A673 (cell line): Measurements from ENCODE around the gene LAMTOR3. TPM values are rescaled to one million over a fixed set of nuclear protein-coding genes. Genes with fewer than 3 reads are reported as not detected.

Source experiments
- BruUV-seq: library from RNA; stranded (reverse); fragments of 400-500 nt; replicated peaks from 2 replicates; lab custom pipeline; 2021; lab: Mats Ljungman, UMichigan
- CTCF ChIA-PET: fragments of 300-600 bp; sonication (Branson Sonifier 250); formaldehyde crosslinking; loops from one replicate; lab custom pipeline; 2022; ENCODE audit warnings: antibody characterized with exemption; lab: Charles Lee
- POLR2A ChIA-PET: fragments of 300-600 bp; sonication (Branson Sonifier 250); formaldehyde crosslinking; loops from one replicate; lab custom pipeline; 2022; ENCODE audit warnings: antibody characterized with exemption; ENCODE audit not compliant: low non-redundant PET; lab: Charles Lee
- DNase-seq: peaks from one replicate; pipeline ENCODE4 v3.0.0-alpha.2; 2015; ENCODE audit warnings: low spot score
- H3K27ac ChIP-seq: fragments of 200-600 bp; sonication (generic); 2 replicates; pipeline ENCODE4 v1.5.1; 2016; ENCODE audit warnings: mixed run types, low read depth, mild to moderate bottlenecking, mixed read lengths, antibody characterized with exemption, low read length; ENCODE audit not compliant: poor library complexity, severe bottlenecking
- H3K27me3 ChIP-seq: fragments of 200-600 bp; sonication (generic); replicated peaks from 2 replicates; pipeline ENCODE4 v1.6.1; 2017; ENCODE audit warnings: mixed run types, low read depth, mild to moderate bottlenecking, mixed read lengths, antibody characterized with exemption, low read length; ENCODE audit not compliant: insufficient read depth, poor library complexity
- H3K36me3 ChIP-seq: fragments of 200-600 bp; sonication (generic); 2 replicates; pipeline ENCODE4 v1.6.1; 2016; ENCODE audit warnings: mixed run types, mild to moderate bottlenecking, mixed read lengths, antibody characterized with exemption, low read length; ENCODE audit not compliant: insufficient read depth, poor library complexity, severe bottlenecking
- H3K4me1 ChIP-seq: fragments of 200-600 bp; sonication (generic); 2 replicates; pipeline ENCODE4 v1.6.1; 2017; ENCODE audit warnings: mixed run types, mild to moderate bottlenecking, mixed read lengths, antibody characterized with exemption, low read length; ENCODE audit not compliant: insufficient read depth, poor library complexity, severe bottlenecking
- H3K4me3 ChIP-seq: fragments of 200-600 bp; sonication (generic); 2 replicates; pipeline ENCODE4 v1.5.1; 2016; ENCODE audit warnings: low read depth, mixed run types, mild to moderate bottlenecking, mixed read lengths, low read length; ENCODE audit not compliant: poor library complexity, severe bottlenecking
- H3K9me3 ChIP-seq: fragments of 200-600 bp; sonication (generic); 2 replicates; pipeline ENCODE4 v1.6.1; 2016; ENCODE audit warnings: mixed run types, low read depth, mild to moderate bottlenecking, mixed read lengths, antibody characterized with exemption, low read length; ENCODE audit not compliant: poor library complexity, severe bottlenecking
- CTCF ChIP-seq: fragments of 300-800, 200-600 bp; sonication (generic); conservative IDR thresholded peaks from 2 replicates; pipeline ENCODE4 v1.5.1; 2017; ENCODE audit warnings: low read depth, mild to moderate bottlenecking, antibody characterized with exemption, low read length, moderate library complexity, mixed read lengths
- EZH2 ChIP-seq: fragments of 200-600 bp; sonication (generic); IDR thresholded peaks from 2 replicates; pipeline ENCODE4 v1.6.1; 2017; ENCODE audit warnings: borderline replicate concordance, low read depth, mild to moderate bottlenecking, mixed read lengths, antibody characterized with exemption, low read length; ENCODE audit not compliant: poor library complexity, severe bottlenecking
- intact Hi-C: fragments of 100-400 bp; cut with micrococcal nuclease; formaldehyde crosslinking; loops from one replicate; pipeline ENCODE4 v1.10.0; 2022; ENCODE audit not compliant: unreplicated experiment
- total RNA-seq: library from RNA; stranded (reverse); gene quantifications from 2 replicates; pipeline ENCODE4 v1.2.3, GENCODE V29; 2021

LAMTOR3 gene
- total RNA-seq, 1 experiment from 2014 or later = 31.6 TPM

DNA sequence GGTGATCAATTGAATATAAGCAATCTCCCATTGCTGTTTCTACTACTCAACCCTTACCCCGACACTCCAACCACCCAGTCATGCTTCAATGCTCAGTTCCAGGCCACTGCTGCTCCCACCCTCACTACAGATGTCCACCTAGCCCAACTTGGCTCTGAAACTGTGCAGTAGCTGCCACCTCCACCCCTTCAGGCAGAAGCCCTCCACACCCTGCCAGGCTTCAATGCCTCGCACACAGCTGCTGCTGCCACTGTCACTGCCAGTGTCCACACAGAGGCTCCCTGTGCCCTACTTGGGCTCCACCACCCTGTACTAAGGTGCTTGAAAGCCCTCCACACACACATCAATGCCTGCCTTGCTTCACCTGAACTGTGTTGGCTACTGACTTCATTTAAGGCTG lies 34.6 kb downstream of the LAMTOR3 start:
- no peak for DNase-seq

GRCh38 chr4:99857307-99857706 lies 36.9 kb downstream of the LAMTOR3 start:
- ChIA-PET POLR2A (interaction anchor here (0.7 kb wide), 1 partner anchor 240 kb away, joined by 5 read pairs; no protein-coding TSS in a partner anchor), CTCF (no interaction called here)
- no peaks in the 10 kb centered on the region for H3K4me1 ChIP-seq
- no peaks in the 10 kb centered on the region for H3K9me3 ChIP-seq
- BruUV-seq = no TSS peak
- no peak overlapping the region for H3K27ac ChIP-seq
- no peaks in the 10 kb centered on the region for H3K36me3 ChIP-seq
- no peak overlapping the region for H3K4me3 ChIP-seq
- TF ChIP-seq CTCF = no peak
- no peak for TF ChIP-seq EZH2
- intact Hi-C loops = no loop called here
- DNase-seq = no peak
- peaks cover 21% of the 10 kb centered on the region for H3K27me3 ChIP-seq

More for the DNA sequence above, 34.6 kb downstream of the LAMTOR3 start:
- intact Hi-C loops = no loop called here
- TF ChIP-seq CTCF = no peak
- no peak for TF ChIP-seq EZH2
- Histone ChIP-seq H3K27ac (no peak overlapping the region), H3K4me1 (no peaks in the 10 kb centered on the region), H3K4me3 (no peak overlapping the region), H3K27me3 (peaks cover 31% of the 10 kb centered on the region), H3K36me3 (no peaks in the 10 kb centered on the region), H3K9me3 (no peaks in the 10 kb centered on the region)
- ChIA-PET CTCF (no interaction called here), POLR2A (no interaction called here)
- BruUV-seq = no TSS peak

- CTCF ChIA-PET = no interaction called here
- H3K27me3 ChIP-seq = peaks cover 21% of the 10 kb centered on the region
- no TSS peak for BruUV-seq
- POLR2A ChIA-PET = no interaction called here
- no peaks in the 10 kb centered on the region for H3K36me3 ChIP-seq
- no peak for DNase-seq
- H3K4me3 ChIP-seq = no peak overlapping the region
- no peaks in the 10 kb centered on the region for H3K9me3 ChIP-seq
- H3K4me1 ChIP-seq = no peaks in the 10 kb centered on the region
- intact Hi-C loops = no loop called here
- no peak overlapping the region for H3K27ac ChIP-seq
- TF ChIP-seq EZH2 = no peak
- no peak for TF ChIP-seq CTCF
Observed at GRCh38 chr4:99856166-99856565, 38.1 kb downstream of the LAMTOR3 start.
